HFFc6 (cell line): ENCODE data around the gene STIM1. TPM values are rescaled to one million over a fixed set of nuclear protein-coding genes. Genes with fewer than 3 reads are reported as not detected.
A peak's percentile ranks its signal among the peaks of the same experiment; 100 is the strongest.

Experiments used
- DNase-seq: peaks from one replicate; pipeline ENCODE4 v3.0.0-alpha.2; 2018
- H3K27ac Mint-ChIP-seq: 2 replicates; pipeline ENCODE4 v1.8.0; 2020; ENCODE audit warnings: mild to moderate bottlenecking, mixed read lengths
- H3K27me3 Mint-ChIP-seq: 2 replicates; pipeline ENCODE4 v1.8.0; 2021; ENCODE audit warnings: mild to moderate bottlenecking, moderate library complexity, mixed read lengths; ENCODE audit not compliant: insufficient read depth
- H3K36me3 Mint-ChIP-seq: 2 replicates; pipeline ENCODE4 v1.8.0; 2021; ENCODE audit warnings: low read depth, mixed read lengths
- H3K4me1 Mint-ChIP-seq: 2 replicates; pipeline ENCODE4 v1.8.0; 2020; ENCODE audit warnings: low read depth, mixed read lengths
- H3K4me3 Mint-ChIP-seq: 2 replicates; pipeline ENCODE4 v1.8.0; 2020; ENCODE audit warnings: mild to moderate bottlenecking, moderate library complexity, mixed read lengths
- H3K9me3 Mint-ChIP-seq: 2 replicates; pipeline ENCODE4 v1.8.0; 2020; ENCODE audit warnings: mild to moderate bottlenecking, mixed read lengths
- CTCF ChIP-seq: fragments of 200-600 bp; sonication (generic); IDR thresholded peaks from 2 replicates; pipeline ENCODE4 v1.5.0; 2021; ENCODE audit warnings: antibody characterized with exemption, mild to moderate bottlenecking
- total RNA-seq, 6 experiments: library from RNA; stranded (reverse); fragmentation: NEBNext Ultra II Directional; extraction: Animal tissue kit (Norgen Biotek cat#: 25700); gene quantifications; 2 replicates in 1 of 6; 3 replicates in 5 of 6; pipeline ENCODE4 v1.2.3, GENCODE V29; 2021

STIM1 gene
- total RNA-seq, 6 experiments from 2014 or later = 27.6 to 33.1 (median 30.7) TPM

- Mint-ChIP-seq H3K9me3 (no peaks in the 10 kb centered on the region), H3K27me3 (no peaks in the 10 kb centered on the region; the same call in 1 of the 2 replicates), H3K4me3 (peak overlapping the region; percentile 46), H3K36me3 (no peaks in the 10 kb centered on the region), H3K4me1 (peaks cover 46% of the 10 kb centered on the region), H3K27ac (peak overlapping the region; percentile 85)
- DNase-seq = peak; percentile 54
- no peak for TF ChIP-seq CTCF
Observed at GRCh38 chr11:3865388-3866193, 10.1 kb downstream of the STIM1 start.

- DNase-seq = no peak
- H3K27me3 Mint-ChIP-seq = no peaks in the 10 kb centered on the region; the same call in 1 of the 2 replicates
- peak overlapping the region; percentile 46 for H3K4me3 Mint-ChIP-seq
- H3K9me3 Mint-ChIP-seq = no peaks in the 10 kb centered on the region
- H3K27ac Mint-ChIP-seq = peak overlapping the region; percentile 85
- no peak for TF ChIP-seq CTCF
- H3K4me1 Mint-ChIP-seq = peaks cover 43% of the 10 kb centered on the region
- H3K36me3 Mint-ChIP-seq = no peaks in the 10 kb centered on the region
Observed at GRCh38 chr11:3866206-3866605, 10.7 kb downstream of the STIM1 start.

GRCh38 chr11:3866836-3867208, 11.4 kb downstream of the STIM1 start:
- peaks cover 48% of the 10 kb centered on the region for H3K4me1 Mint-ChIP-seq
- no peak for TF ChIP-seq CTCF
- DNase-seq = no peak
- no peaks in the 10 kb centered on the region; the same call in 1 of the 2 replicates for H3K27me3 Mint-ChIP-seq
- no peaks in the 10 kb centered on the region for H3K36me3 Mint-ChIP-seq
- H3K9me3 Mint-ChIP-seq = no peaks in the 10 kb centered on the region
- no peak overlapping the region for H3K4me3 Mint-ChIP-seq
- H3K27ac Mint-ChIP-seq = no peak overlapping the region

GRCh38 chr11:3867209-3868091, 12.0 kb downstream of the STIM1 start:
- no peaks in the 10 kb centered on the region; the same call in 1 of the 2 replicates for H3K27me3 Mint-ChIP-seq
- no peaks in the 10 kb centered on the region for H3K36me3 Mint-ChIP-seq
- H3K9me3 Mint-ChIP-seq = no peaks in the 10 kb centered on the region
- peaks cover 48% of the 10 kb centered on the region for H3K4me1 Mint-ChIP-seq
- TF ChIP-seq CTCF = no peak
- no peak overlapping the region for H3K4me3 Mint-ChIP-seq
- DNase-seq = no peak
- no peak overlapping the region for H3K27ac Mint-ChIP-seq

- no peaks in the 10 kb centered on the region for H3K36me3 Mint-ChIP-seq
- DNase-seq = no peak
- peaks cover 14% of the 10 kb centered on the region for H3K4me1 Mint-ChIP-seq
- no peak overlapping the region for H3K4me3 Mint-ChIP-seq
- no peak overlapping the region for H3K27ac Mint-ChIP-seq
- TF ChIP-seq CTCF = no peak
- H3K27me3 Mint-ChIP-seq = no peaks in the 10 kb centered on the region; the same call in 1 of the 2 replicates
- no peaks in the 10 kb centered on the region for H3K9me3 Mint-ChIP-seq
Observed at GRCh38 chr11:3873712-3874349, 18.4 kb downstream of the STIM1 start.
